WTC11 (cell line): ENCODE data around the gene FAR1. TPM values are rescaled to one million over a fixed set of nuclear protein-coding genes. Genes with fewer than 3 reads are reported as not detected.

Experiments
- ATAC-seq: fragments of 200-7000 bp; cut with Tn5 transposase; 2 replicates; pipeline ENCODE4 v1.10.0; 2021; ENCODE audit warnings: mild to moderate bottlenecking, moderate library complexity
- Bru-seq: library from RNA; stranded (reverse); fragments of 400-500 nt; gene quantifications from one replicate; lab custom pipeline; 2021; lab: Mats Ljungman, UMichigan
- CTCF ChIA-PET: fragments of 300-600 bp; sonication (Branson Sonifier 250); formaldehyde crosslinking; loops from one replicate; lab custom pipeline; 2021; ENCODE audit warnings: antibody characterized with exemption; lab: Charles Lee
- POLR2A ChIA-PET: fragments of 350-600 bp; sonication (Branson Sonifier 250); formaldehyde crosslinking; loops from one replicate; lab custom pipeline; 2021; ENCODE audit warnings: antibody characterized with exemption; lab: Charles Lee
- DNase-seq: peaks from one replicate; pipeline ENCODE4 v3.0.0; 2021; ENCODE audit warnings: low spot score
- H3K27ac Mint-ChIP-seq: 2 replicates; pipeline ENCODE4 v1.8.0; 2021; ENCODE audit warnings: mixed read lengths
- H3K27me3 Mint-ChIP-seq: 2 replicates; pipeline ENCODE4 v1.8.0; 2021; ENCODE audit warnings: low read depth, mild to moderate bottlenecking, moderate library complexity, mixed read lengths
- H3K36me3 Mint-ChIP-seq: 2 replicates; pipeline ENCODE4 v1.8.0; 2021; ENCODE audit warnings: mixed read lengths
- H3K4me1 Mint-ChIP-seq: 2 replicates; pipeline ENCODE4 v1.8.0; 2022; ENCODE audit warnings: mixed read lengths
- H3K4me3 Mint-ChIP-seq: 2 replicates; pipeline ENCODE4 v1.8.0; 2021; ENCODE audit warnings: mild to moderate bottlenecking, moderate library complexity, mixed read lengths
- H3K9me3 Mint-ChIP-seq: 2 replicates; pipeline ENCODE4 v1.8.0; 2021; ENCODE audit warnings: mixed read lengths
- ARID4B ChIP-seq: sonication (generic); formaldehyde crosslinking; IDR thresholded peaks from 2 replicates; pipeline ENCODE4 v1.8.0; 2023; ENCODE audit warnings: missing genetic modification reagents, mild to moderate bottlenecking, borderline replicate concordance
- CREM ChIP-seq: sonication (generic); formaldehyde crosslinking; IDR thresholded peaks from 2 replicates; pipeline ENCODE4 v1.8.1; 2022; ENCODE audit warnings: mild to moderate bottlenecking, missing genetic modification reagents, moderate library complexity
- CTCF ChIP-seq: fragments of 200-600 bp; IDR thresholded peaks from 2 replicates; pipeline ENCODE4 v1.8.0; 2022; ENCODE audit warnings: antibody characterized with exemption
- E2F4 ChIP-seq: sonication (generic); formaldehyde crosslinking; IDR thresholded peaks from 2 replicates; pipeline ENCODE4 v1.8.1; 2022; ENCODE audit warnings: low read depth, mild to moderate bottlenecking, moderate library complexity, missing genetic modification reagents, borderline replicate concordance
- FOXK1 ChIP-seq: sonication (generic); formaldehyde crosslinking; IDR thresholded peaks from 2 replicates; pipeline ENCODE4 v1.8.0; 2022; ENCODE audit warnings: mild to moderate bottlenecking, moderate library complexity, missing genetic modification reagents
- FOXP4 ChIP-seq: sonication (generic); formaldehyde crosslinking; IDR thresholded peaks from 2 replicates; pipeline ENCODE4 v1.8.0; 2022; ENCODE audit warnings: mild to moderate bottlenecking, missing genetic modification reagents
- HMGXB4 ChIP-seq: sonication (generic); formaldehyde crosslinking; IDR thresholded peaks from 2 replicates; pipeline ENCODE4 v1.8.1; 2023; ENCODE audit warnings: mild to moderate bottlenecking, moderate library complexity, missing genetic modification reagents
- IRF1 ChIP-seq: sonication (generic); formaldehyde crosslinking; IDR thresholded peaks from 2 replicates; pipeline ENCODE4 v1.8.0; 2023; ENCODE audit warnings: missing genetic modification reagents
- MAX ChIP-seq: sonication (generic); formaldehyde crosslinking; IDR thresholded peaks from 2 replicates; pipeline ENCODE4 v1.8.0; 2022; ENCODE audit warnings: mild to moderate bottlenecking, missing genetic modification reagents
- MLX ChIP-seq: sonication (generic); formaldehyde crosslinking; IDR thresholded peaks from 2 replicates; pipeline ENCODE4 v1.8.1; 2023; ENCODE audit warnings: mild to moderate bottlenecking, missing genetic modification reagents, moderate library complexity
- MYBL2 ChIP-seq: sonication (generic); formaldehyde crosslinking; IDR thresholded peaks from 2 replicates; pipeline ENCODE4 v1.8.1; 2023; ENCODE audit warnings: mild to moderate bottlenecking, moderate library complexity, missing genetic modification reagents
- NFATC4 ChIP-seq: fragments of 250-450 bp; sonication (Bioruptor Pico); IDR thresholded peaks from 2 replicates; pipeline ENCODE4 v1.9.0; 2021; ENCODE audit warnings: mild to moderate bottlenecking
- NFE2L1 ChIP-seq: sonication (generic); formaldehyde crosslinking; IDR thresholded peaks from 2 replicates; pipeline ENCODE4 v1.8.1; 2023; ENCODE audit warnings: missing genetic modification reagents
- STAT6 ChIP-seq: sonication (generic); formaldehyde crosslinking; conservative IDR thresholded peaks from 2 replicates; pipeline ENCODE4 v1.8.1; 2023; ENCODE audit warnings: mild to moderate bottlenecking, low read depth, missing genetic modification reagents, moderate library complexity
- TEAD1 ChIP-seq: sonication (generic); formaldehyde crosslinking; IDR thresholded peaks from 2 replicates; pipeline ENCODE4 v1.8.0; 2022; ENCODE audit warnings: mild to moderate bottlenecking, missing genetic modification reagents
- ZNF121 ChIP-seq: sonication (generic); formaldehyde crosslinking; IDR thresholded peaks from 2 replicates; pipeline ENCODE4 v1.8.0; 2023; ENCODE audit warnings: missing genetic modification reagents
- ZNF423 ChIP-seq: fragments of 250-450 bp; sonication (Bioruptor Pico); IDR thresholded peaks from 2 replicates; pipeline ENCODE4 v2.1.2; 2022; ENCODE audit warnings: mild to moderate bottlenecking, moderate library complexity
- long read RNA-seq, 3 experiments: library from RNA in 1 of 3; library from capped mRNA in 1 of 3; library from polyadenylated mRNA in 1 of 3; unstranded in 2 of 3; stranded (forward) in 1 of 3; transcript quantifications; one replicate each; pipeline ENCODE4 v2.0.0, GENCODE V29; 2021
- total RNA-seq: library from RNA; stranded (reverse); gene quantifications from 3 replicates; pipeline ENCODE4 v1.2.3, GENCODE V29; 2021

FAR1 gene
- total RNA-seq (58.8 to 63.9 TPM (median 60.5 TPM) in 3 replicates), Bru-seq, nascent RNA (percentile 93 among the genes with signal in this experiment)
- long read RNA-seq, experiment 1, full-length matches to known transcripts = 215 of 303 reads
- long read RNA-seq, experiment 1, partial matches to known transcripts = 67 of 303 reads
- long read RNA-seq, experiment 1, other reads (novel, unspliced or antisense) = 21 of 303 reads
- long read RNA-seq, experiment 2, full-length matches to known transcripts = 7 of 74 reads
- long read RNA-seq, experiment 2, partial matches to known transcripts = 11 of 74 reads
- long read RNA-seq, experiment 2, other reads (novel, unspliced or antisense) = 56 of 74 reads
- long read RNA-seq, experiment 3, full-length matches to known transcripts = 13 of 18 reads
- long read RNA-seq, experiment 3, partial matches to known transcripts = 2 of 18 reads
- long read RNA-seq, experiment 3, other reads (novel, unspliced or antisense) = 3 of 18 reads

- CTCF ChIA-PET = interaction anchor here (0.6 to 2.1 kb wide), 6 partner anchors 9 to 181 kb away, joined by 3 to 7 read pairs (median 4); no protein-coding TSS in a partner anchor
- Mint-ChIP-seq H3K4me1 (peaks cover 42% of the 10 kb centered on the region), H3K36me3 (no peaks in the 10 kb centered on the region), H3K27ac (peak within 1 kb of the TSS; percentile 91), H3K9me3 (no peaks in the 10 kb centered on the region), H3K4me3 (peak within 1 kb of the TSS; percentile 98), H3K27me3 (no peaks in the 10 kb centered on the region)
- DNase-seq = peak; percentile 98
- ATAC-seq = peak; percentile 95
- POLR2A ChIA-PET = interaction anchor here (1.4 kb wide), 1 partner anchor 205 kb away, joined by 5 read pairs; the partner anchor contains the start of gene BTBD10
- TF ChIP-seq HMGXB4 = peak; percentile 78
- peak; percentile 44; the same call in 1 of the 2 replicates for TF ChIP-seq NFE2L1 (CRISPR knock-in tag)
- TF ChIP-seq ZNF121 (CRISPR knock-in tag) = peak; percentile 58; the same call in 1 of the 2 replicates
- peak; percentile 62 for TF ChIP-seq ZNF423 (CRISPR knock-in tag)
- no peak for TF ChIP-seq NFATC4 (CRISPR knock-in tag)
- TF ChIP-seq FOXK1 (CRISPR knock-in tag) = peak; percentile 31; the same call in 1 of the 2 replicates
- TF ChIP-seq TEAD1 = peak; percentile 81
- 0 out of 2 replicates have a peak, but pooled peaks have one; percentile 28 for TF ChIP-seq IRF1 (CRISPR knock-in tag)
- TF ChIP-seq ARID4B = peak; percentile 71; the same call in 1 of the 2 replicates
- peak; percentile 83 for TF ChIP-seq MAX
- TF ChIP-seq FOXP4 (CRISPR knock-in tag) = peak; percentile 68; the same call in 1 of the 2 replicates
- TF ChIP-seq MYBL2 (CRISPR knock-in tag) = peak; percentile 79
- no peak for TF ChIP-seq MLX (CRISPR knock-in tag)
- TF ChIP-seq CTCF = no peak
- peak; percentile 72; the same call in 1 of the 2 replicates for TF ChIP-seq CREM
- TF ChIP-seq STAT6 (CRISPR knock-in tag) = no peak
- TF ChIP-seq E2F4 = peak; percentile 29; the same call in 1 of the 2 replicates
Observed at GRCh38 chr11:13668102-13668956, at the start of gene FAR1. FAR1 (plus strand) TSS chr11:13668668; CDS start chr11:13694766, 26,098 bp downstream.
